AG04450 (cell line): Measurements from ENCODE around the gene GJD4. TPM values are rescaled to one million over a fixed set of nuclear protein-coding genes. Genes with fewer than 3 reads are reported as not detected.

ENCODE experiments used
- CTCF ChIA-PET: fragments of 300-600, 350-600 bp; formaldehyde crosslinking; extraction: SDS; loops from one replicate; lab custom pipeline; 2022; ENCODE audit warnings: antibody characterized with exemption, inconsistent platforms; lab: Charles Lee
- POLR2A ChIA-PET: fragments of 350-600 bp; formaldehyde crosslinking; extraction: SDS; loops from one replicate; lab custom pipeline; 2021; ENCODE audit warnings: antibody characterized with exemption, inconsistent platforms; lab: Yijun Ruan, JAX
- DNase-seq: peaks from one replicate; pipeline ENCODE4 v3.0.0-alpha.2; 2011; ENCODE audit warnings: low read depth, low spot score
- H3K27ac ChIP-seq: one replicate; pipeline ENCODE4 v1.5.1; 2012; ENCODE audit warnings: low read depth, low read length, control low read depth
- H3K27me3 ChIP-seq: one replicate; pipeline ENCODE4 v1.6.0; 2012; ENCODE audit warnings: low read length; ENCODE audit not compliant: control insufficient read depth, insufficient read depth
- H3K4me3 ChIP-seq: 2 replicates; pipeline ENCODE4 v1.5.1; 2011; ENCODE audit warnings: mild to moderate bottlenecking, low read depth, low read length, control low read depth
- H3K9me3 ChIP-seq: 2 replicates; pipeline ENCODE4 v1.5.1; 2012; ENCODE audit warnings: low read length; ENCODE audit not compliant: control insufficient read depth, insufficient read depth
- CTCF ChIP-seq: IDR thresholded peaks from 2 replicates; pipeline ENCODE4 v1.5.1; 2011; ENCODE audit warnings: low read depth, low read length, control low read depth, inconsistent platforms
- polyA minus RNA-seq: library from RNA; depleted of rRNA, polyadenylated mRNA; stranded (reverse); fragments of >200 nt; gene quantifications from 2 replicates; pipeline ENCODE4 v1.2.3, GENCODE V29; 2011; rRNA and poly(A)+ RNA removed
- polyA plus RNA-seq: library from polyadenylated mRNA; depleted of rRNA; stranded (reverse); fragments of >200 nt; gene quantifications from 2 replicates; pipeline ENCODE4 v1.2.3, GENCODE V29; 2011; rRNA removed

GJD4 gene, protein sequence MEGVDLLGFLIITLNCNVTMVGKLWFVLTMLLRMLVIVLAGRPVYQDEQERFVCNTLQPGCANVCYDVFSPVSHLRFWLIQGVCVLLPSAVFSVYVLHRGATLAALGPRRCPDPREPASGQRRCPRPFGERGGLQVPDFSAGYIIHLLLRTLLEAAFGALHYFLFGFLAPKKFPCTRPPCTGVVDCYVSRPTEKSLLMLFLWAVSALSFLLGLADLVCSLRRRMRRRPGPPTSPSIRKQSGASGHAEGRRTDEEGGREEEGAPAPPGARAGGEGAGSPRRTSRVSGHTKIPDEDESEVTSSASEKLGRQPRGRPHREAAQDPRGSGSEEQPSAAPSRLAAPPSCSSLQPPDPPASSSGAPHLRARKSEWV
- polyA plus RNA-seq, result not detected in 2 replicates
- polyA minus RNA-seq, result not detected in 2 replicates

- ChIA-PET CTCF (no interaction called here), POLR2A (interaction anchor here (0.7 kb wide), 1 partner anchor 675 kb away, joined by 5 read pairs; no protein-coding TSS in a partner anchor)
- Histone ChIP-seq H3K4me3 (no peak within 1 kb of the TSS), H3K27ac (no peak within 1 kb of the TSS), H3K9me3 (peaks cover 10% of the 10 kb centered on the region; the same call in 1 of the 2 replicates), H3K27me3 (peaks cover 3% of the 10 kb centered on the region)
- DNase-seq, result no peak
- TF ChIP-seq CTCF, result no peak
Observed at GRCh38 chr10:35605191-35605590, at the start of gene GJD4. Gene GJD4, plus strand, starts transcription at chr10:35605341. Its CDS starts 227 bp downstream, at chr10:35605568.

- Histone ChIP-seq H3K27me3 (no peaks in the 10 kb centered on the region), H3K27ac (no peak overlapping the region), H3K4me3 (no peak overlapping the region), H3K9me3 (no peaks in the 10 kb centered on the region)
- TF ChIP-seq CTCF, result no peak
- ChIA-PET POLR2A (interaction anchor here (0.6 kb wide), 1 partner anchor 1326 kb away, joined by 3 read pairs; no protein-coding TSS in a partner anchor), CTCF (interaction anchor here (1.1 to 1.6 kb wide), 5 partner anchors 8 to 317 kb away, joined by 3 to 5 read pairs (median 3); no protein-coding TSS in a partner anchor)
- no peak for DNase-seq
Observed at GRCh38 chr10:35555962-35556930, 48.9 kb upstream of the GJD4 start.

DNA sequence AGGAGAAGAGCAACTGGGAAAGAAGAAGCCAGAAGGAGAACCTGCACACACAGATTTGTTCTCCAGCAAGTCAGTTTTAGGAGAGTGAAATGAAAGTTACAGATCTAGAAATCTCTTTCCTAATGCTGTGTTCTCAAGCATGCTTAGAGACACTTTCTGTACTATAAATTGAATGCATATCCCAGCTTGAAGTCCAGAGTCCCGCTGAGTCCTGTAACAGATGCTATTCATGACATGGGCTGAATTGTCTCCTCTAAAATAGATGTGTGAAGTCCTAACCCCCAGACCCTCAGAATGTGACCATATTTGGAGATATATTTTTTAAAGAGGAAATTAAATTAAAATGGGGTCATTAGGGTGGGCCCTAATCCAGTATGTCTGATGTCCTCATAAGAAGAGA is 46.9 kb upstream of the GJD4 start:
- no peaks in the 10 kb centered on the region for H3K9me3 ChIP-seq
- H3K27me3 ChIP-seq, result no peaks in the 10 kb centered on the region
- CTCF ChIA-PET, result no interaction called here
- POLR2A ChIA-PET, result no interaction called here
- no peak for TF ChIP-seq CTCF
- no peak overlapping the region for H3K27ac ChIP-seq
- DNase-seq, result no peak
- H3K4me3 ChIP-seq, result no peak overlapping the region

- H3K4me3 ChIP-seq, result no peak overlapping the region
- no peak for DNase-seq
- no peaks in the 10 kb centered on the region for H3K27me3 ChIP-seq
- H3K9me3 ChIP-seq, result no peaks in the 10 kb centered on the region
- H3K27ac ChIP-seq, result no peak overlapping the region
- TF ChIP-seq CTCF, result no peak
- ChIA-PET CTCF (no interaction called here), POLR2A (no interaction called here)
Observed at GRCh38 chr10:35559416-35559815, 45.7 kb upstream of the GJD4 start.
